Keratinocyte (primary cell): ENCODE results near the gene ARHGDIB. TPM values are rescaled to one million over a fixed set of nuclear protein-coding genes. Genes with fewer than 3 reads are reported as not detected.

Experiments
- DNase-seq: peaks from one replicate; pipeline ENCODE4 v3.0.0-alpha.2; 2011; ENCODE audit warnings: low read depth, missing footprints, low spot score
- FAIRE-seq: peaks from 2 replicates; lab custom pipeline; 2011; peaks lifted over from hg19 to GRCh38; lab: Jason Lieb, UNC
- H2AFZ ChIP-seq: 2 replicates; pipeline ENCODE4 v1.6.0; 2012; ENCODE audit warnings: low read length, control low read depth, inconsistent platforms; ENCODE audit not compliant: control insufficient read depth
- H3K27ac ChIP-seq: 2 replicates; pipeline ENCODE4 v1.5.1; 2011; ENCODE audit warnings: low read length; ENCODE audit not compliant: control insufficient read depth, insufficient read depth
- H3K27me3 ChIP-seq: 3 replicates; pipeline ENCODE4 v1.6.0; 2011; ENCODE audit warnings: low read length; ENCODE audit not compliant: control insufficient read depth, insufficient read depth; ENCODE audit errors: extremely low read depth
- H3K36me3 ChIP-seq, 2 experiments: 2 replicates in 1 of 2; 3 replicates in 1 of 2; pipeline ENCODE4 v1.5.1; 2011; ENCODE audit warnings: low read length in 2 of 2, mild to moderate bottlenecking in 1 of 2; ENCODE audit not compliant: control insufficient read depth in 2 of 2, insufficient read depth in 2 of 2; ENCODE audit errors: extremely low read depth in 1 of 2
- H3K4me1 ChIP-seq: 3 replicates; pipeline ENCODE4 v1.5.1; 2011; ENCODE audit warnings: low read length; ENCODE audit not compliant: control insufficient read depth, insufficient read depth; ENCODE audit errors: extremely low read depth
- H3K4me2 ChIP-seq: 3 replicates; pipeline ENCODE4 v1.6.0; 2011; ENCODE audit warnings: low read depth, low read length; ENCODE audit not compliant: control insufficient read depth, insufficient read depth; ENCODE audit errors: extremely low read depth
- H3K4me3 ChIP-seq, 3 experiments: fragments of 200-600 bp in 1 of 3; sonication (generic) in 1 of 3; 2 replicates in 2 of 3; 3 replicates in 1 of 3; pipeline ENCODE4 v1.5.1; 2011 to 2016; ENCODE audit warnings: low read length in 3 of 3, mild to moderate bottlenecking in 3 of 3, control low read depth in 2 of 3, inconsistent platforms in 1 of 3, low read depth in 1 of 3, mixed read lengths in 1 of 3, mixed run types in 1 of 3, moderate library complexity in 1 of 3; ENCODE audit not compliant: control insufficient read depth in 2 of 3, insufficient read depth in 2 of 3; ENCODE audit errors: extremely low read depth in 1 of 3
- H3K79me2 ChIP-seq: 2 replicates; pipeline ENCODE4 v1.6.0; 2012; ENCODE audit warnings: low read length; ENCODE audit not compliant: control insufficient read depth, insufficient read depth
- H3K9ac ChIP-seq: 3 replicates; pipeline ENCODE4 v1.6.0; 2011; ENCODE audit warnings: low read length; ENCODE audit not compliant: control insufficient read depth, insufficient read depth; ENCODE audit errors: extremely low read depth
- H3K9me1 ChIP-seq: 3 replicates; pipeline ENCODE4 v1.6.0; 2011; ENCODE audit warnings: low read length; ENCODE audit not compliant: control insufficient read depth, insufficient read depth; ENCODE audit errors: extremely low read depth
- H3K9me3 ChIP-seq: 2 replicates; pipeline ENCODE4 v1.5.1; 2012; ENCODE audit warnings: low read depth, low read length; ENCODE audit not compliant: control insufficient read depth
- H4K20me1 ChIP-seq: 3 replicates; pipeline ENCODE4 v1.6.0; 2011; ENCODE audit warnings: low read length; ENCODE audit not compliant: control insufficient read depth, insufficient read depth; ENCODE audit errors: extremely low read depth
- CTCF ChIP-seq, 3 experiments: IDR thresholded peaks in 1 of 3; conservative IDR thresholded peaks in 1 of 3; optimal IDR thresholded peaks in 1 of 3; 2 replicates in 2 of 3; 3 replicates in 1 of 3; pipeline versions ENCODE3 to v1.5.1; 2011; ENCODE audit warnings: low read length in 3 of 3, mild to moderate bottlenecking in 3 of 3, moderate library complexity in 2 of 3, control low read depth in 1 of 3, inconsistent platforms in 1 of 3; ENCODE audit not compliant: insufficient read depth in 2 of 3; ENCODE audit errors: extremely low read depth in 1 of 3
- EZH2 ChIP-seq: IDR thresholded peaks from one replicate; pipeline ENCODE4 v1.6.1; 2012; ENCODE audit warnings: inconsistent platforms, mild to moderate bottlenecking, low read length, moderate library complexity
- dilution Hi-C: fragments of 300-500 bp; cut with MboI; formaldehyde crosslinking; loops from one replicate; pipeline ENCODE4 v1.7.0; 2020; ENCODE audit warnings: low sequenced_read_pairs; ENCODE audit not compliant: extremely low pct_ligation_motif_present
- polyA plus RNA-seq, 5 experiments: library from polyadenylated mRNA; depleted of rRNA in 3 of 5; stranded (reverse) in 3 of 5; stranded (forward) in 1 of 5; unstranded in 1 of 5; fragments of >200 nt; gene quantifications; 1 replicate in 1 of 5; 2 replicates in 3 of 5; 3 replicates in 1 of 5; pipeline versions ENCODE4 v1.2.1 to v1.2.3, GENCODE V29; 2011 to 2012; ENCODE audit warnings: missing spikeins in 2 of 5, low read depth in 1 of 5, low replicate concordance in 1 of 5

Gene ARHGDIB
- polyA plus RNA-seq, 1 donor (not counting 4 experiments of a cell fraction or from before 2014, with no cell fraction given): 164 TPM

GRCh38 chr12:14946162-14946561 is 15.2 kb downstream of the ARHGDIB start:
- H3K9me3 ChIP-seq: no peaks in the 10 kb centered on the region
- peaks cover 13% of the 10 kb centered on the region for H3K4me1 ChIP-seq
- no peak overlapping the region for H3K9ac ChIP-seq
- H3K4me3 ChIP-seq: no peak overlapping the region
- no peak overlapping the region for H3K4me2 ChIP-seq
- H3K79me2 ChIP-seq: no peaks in the 10 kb centered on the region
- H3K9me1 ChIP-seq: no peaks in the 10 kb centered on the region
- peaks cover 5 to 7% of the 10 kb centered on the region in 2 experiments for H3K36me3 ChIP-seq
- no peaks in the 10 kb centered on the region for H3K27me3 ChIP-seq
- no peak for DNase-seq
- no peak for FAIRE-seq
- dilution Hi-C loops: no loop called here
- H3K27ac ChIP-seq: no peak overlapping the region
- H2AFZ ChIP-seq: no peak overlapping the region
- no peaks in the 10 kb centered on the region for H4K20me1 ChIP-seq
- TF ChIP-seq EZH2 (no peak), CTCF (optimal IDR thresholded peaks at IDR 0.05 in 1 of 3, IDR thresholded peaks at IDR 0.05 in 1 of 3, conservative IDR thresholded peaks at IDR 0.05 in 1 of 3; ENCODE audit: extremely low read depth in 1 of 3, insufficient read depth in 2 of 3, low read length in 3 of 3) (no peak)

- Histone ChIP-seq H3K9me3 (no peaks in the 10 kb centered on the region), H3K9ac (no peak overlapping the region), H3K9me1 (no peaks in the 10 kb centered on the region), H2AFZ (no peak overlapping the region), H3K4me1 (peaks cover 3% of the 10 kb centered on the region), H3K4me2 (no peak overlapping the region), H4K20me1 (no peaks in the 10 kb centered on the region), H3K27ac (no peak overlapping the region), H3K4me3 (no peak overlapping the region), H3K79me2 (no peaks in the 10 kb centered on the region), H3K36me3 (peaks cover 3 to 5% of the 10 kb centered on the region in 2 experiments), H3K27me3 (no peaks in the 10 kb centered on the region)
- no peak for DNase-seq
- no peak for FAIRE-seq
- dilution Hi-C loops: no loop called here
- no peak for TF ChIP-seq CTCF (optimal IDR thresholded peaks at IDR 0.05 in 1 of 3, IDR thresholded peaks at IDR 0.05 in 1 of 3, conservative IDR thresholded peaks at IDR 0.05 in 1 of 3; ENCODE audit: extremely low read depth in 1 of 3, insufficient read depth in 2 of 3, low read length in 3 of 3)
- TF ChIP-seq EZH2: no peak
These were observed 19.0 kb downstream of the ARHGDIB start for GRCh38 chr12:14942196-14942931.
